HUES64 (cell line): ENCODE data around the gene USH2A.

Experiments
- H3K27ac ChIP-seq: 2 replicates; pipeline ENCODE4 v1.7.0; 2013; ENCODE audit warnings: low read depth, low read length, inconsistent platforms
- H3K27me3 ChIP-seq: 2 replicates; pipeline ENCODE4 v1.6.1; 2013; ENCODE audit warnings: mild to moderate bottlenecking, low read length; ENCODE audit not compliant: insufficient read depth
- H3K36me3 ChIP-seq: 2 replicates; pipeline ENCODE4 v1.6.1; 2013; ENCODE audit warnings: mild to moderate bottlenecking, low read length; ENCODE audit not compliant: insufficient read depth
- H3K4me1 ChIP-seq: 2 replicates; pipeline ENCODE4 v1.6.1; 2013; ENCODE audit warnings: mild to moderate bottlenecking, low read length, moderate library complexity; ENCODE audit not compliant: insufficient read depth
- H3K4me3 ChIP-seq: 2 replicates; pipeline ENCODE4 v1.5.1; 2013; ENCODE audit warnings: mild to moderate bottlenecking, low read length, moderate library complexity
- H3K9ac ChIP-seq: 2 replicates; pipeline ENCODE4 v1.6.1; 2013; ENCODE audit warnings: mild to moderate bottlenecking, low read depth, low read length
- H3K9me3 ChIP-seq: 2 replicates; pipeline ENCODE4 v1.6.1; 2013; ENCODE audit warnings: low read depth, low read length; ENCODE audit not compliant: insufficient read depth
- WGBS: fragments of 150-250, 120-280 bp; methylation state at CpG from one replicate; pipeline ENCODE4 v1.1.7; 2013; ENCODE audit warnings: missing lambda C conversion rate; 5-methylcytosine and 5-hydroxymethylcytosine counted together

The USH2A gene

GRCh38 chr1:215661033-215661432 lies 762.2 kb downstream of the USH2A start:
- Histone ChIP-seq H3K27ac (no peak overlapping the region), H3K9me3 (no peaks in the 10 kb centered on the region), H3K36me3 (no peaks in the 10 kb centered on the region), H3K4me3 (no peak overlapping the region), H3K4me1 (0 out of 2 replicates have a peak, but pooled peaks cover 6% of the 10 kb centered on the region), H3K27me3 (no peaks in the 10 kb centered on the region), H3K9ac (no peak overlapping the region)
- 100% methylated on average over 1 of the region's 1 CpG for WGBS

GRCh38 chr1:215660259-215660658 lies 763.0 kb downstream of the USH2A start:
- no peaks in the 10 kb centered on the region for H3K9me3 ChIP-seq
- H3K27me3 ChIP-seq = no peaks in the 10 kb centered on the region
- H3K4me1 ChIP-seq = 0 out of 2 replicates have a peak, but pooled peaks cover 1% of the 10 kb centered on the region
- no peak overlapping the region for H3K27ac ChIP-seq
- H3K9ac ChIP-seq = no peak overlapping the region
- H3K4me3 ChIP-seq = no peak overlapping the region
- no peaks in the 10 kb centered on the region for H3K36me3 ChIP-seq

- 98% methylated on average over 4 of the region's 4 CpGs for WGBS
- no peak overlapping the region for H3K9ac ChIP-seq
- no peaks in the 10 kb centered on the region for H3K9me3 ChIP-seq
- H3K4me1 ChIP-seq = peaks cover 18% of the 10 kb centered on the region
- no peaks in the 10 kb centered on the region for H3K36me3 ChIP-seq
- no peak overlapping the region for H3K4me3 ChIP-seq
- no peak overlapping the region for H3K27ac ChIP-seq
- H3K27me3 ChIP-seq = no peaks in the 10 kb centered on the region
Measured at GRCh38 chr1:215657047-215657446, 766.2 kb downstream of the USH2A start.

GRCh38 chr1:215652371-215652770 lies 770.9 kb downstream of the USH2A start:
- Histone ChIP-seq H3K36me3 (no peaks in the 10 kb centered on the region), H3K27ac (peak overlapping the region; percentile 39; the same call in 1 of the 2 replicates), H3K27me3 (no peaks in the 10 kb centered on the region), H3K9me3 (no peaks in the 10 kb centered on the region), H3K9ac (no peak overlapping the region), H3K4me3 (peak overlapping the region; percentile 11; the same call in 1 of the 2 replicates), H3K4me1 (peaks cover 39% of the 10 kb centered on the region)
- WGBS = 92% methylated on average over 1 of the region's 1 CpG

GRCh38 chr1:215651867-215652266 lies 771.4 kb downstream of the USH2A start:
- Histone ChIP-seq H3K9ac (no peak overlapping the region), H3K27me3 (no peaks in the 10 kb centered on the region), H3K4me1 (peaks cover 39% of the 10 kb centered on the region), H3K9me3 (no peaks in the 10 kb centered on the region), H3K4me3 (peak overlapping the region; percentile 11; the same call in 1 of the 2 replicates), H3K36me3 (no peaks in the 10 kb centered on the region), H3K27ac (peak overlapping the region; percentile 61; the same call in 1 of the 2 replicates)
- 14% methylated on average over 3 of the region's 3 CpGs for WGBS

- Histone ChIP-seq H3K4me3 (no peak overlapping the region), H3K27ac (no peak overlapping the region; the same call in 1 of the 2 replicates), H3K27me3 (no peaks in the 10 kb centered on the region), H3K9me3 (no peaks in the 10 kb centered on the region), H3K36me3 (no peaks in the 10 kb centered on the region), H3K9ac (no peak overlapping the region), H3K4me1 (peaks cover 39% of the 10 kb centered on the region)
- 69% methylated on average over 7 of the region's 9 CpGs for WGBS
Measured at GRCh38 chr1:215650446-215651149, 772.6 kb downstream of the USH2A start.

- H3K9me3 ChIP-seq = no peaks in the 10 kb centered on the region
- H3K36me3 ChIP-seq = no peaks in the 10 kb centered on the region
- 96% methylated on average over 4 of the region's 4 CpGs for whole genome bisulfite sequencing
- H3K9ac ChIP-seq = no peak overlapping the region
- no peaks in the 10 kb centered on the region for H3K27me3 ChIP-seq
- no peak overlapping the region for H3K4me3 ChIP-seq
- H3K27ac ChIP-seq = no peak overlapping the region
- H3K4me1 ChIP-seq = peaks cover 39% of the 10 kb centered on the region
Measured at GRCh38 chr1:215648957-215649356, 774.3 kb downstream of the USH2A start.

GRCh38 chr1:215647738-215648137 lies 775.5 kb downstream of the USH2A start:
- Histone ChIP-seq H3K9ac (no peak overlapping the region), H3K36me3 (no peaks in the 10 kb centered on the region), H3K27ac (no peak overlapping the region), H3K4me3 (no peak overlapping the region), H3K4me1 (peaks cover 28% of the 10 kb centered on the region), H3K27me3 (no peaks in the 10 kb centered on the region), H3K9me3 (no peaks in the 10 kb centered on the region)
- WGBS = 63% methylated on average over 2 of the region's 3 CpGs

- no peaks in the 10 kb centered on the region for H3K27me3 ChIP-seq
- WGBS = no CpG with 5 or more reads among the region's 2 CpGs
- no peak overlapping the region for H3K4me3 ChIP-seq
- H3K9me3 ChIP-seq = no peaks in the 10 kb centered on the region
- no peak overlapping the region for H3K27ac ChIP-seq
- H3K9ac ChIP-seq = no peak overlapping the region
- no peaks in the 10 kb centered on the region for H3K36me3 ChIP-seq
- peaks cover 10% of the 10 kb centered on the region for H3K4me1 ChIP-seq
Measured at GRCh38 chr1:215645861-215646260, 777.4 kb downstream of the USH2A start.

- H3K9me3 ChIP-seq = no peaks in the 10 kb centered on the region
- WGBS = 95% methylated on average over 4 of the region's 4 CpGs
- peaks cover 3% of the 10 kb centered on the region; the same call in 1 of the 2 replicates for H3K4me1 ChIP-seq
- no peaks in the 10 kb centered on the region for H3K27me3 ChIP-seq
- no peak overlapping the region for H3K4me3 ChIP-seq
- no peaks in the 10 kb centered on the region for H3K36me3 ChIP-seq
- no peak overlapping the region for H3K9ac ChIP-seq
- no peak overlapping the region for H3K27ac ChIP-seq
Measured at GRCh38 chr1:215645182-215645581, 778.1 kb downstream of the USH2A start.

GRCh38 chr1:215643592-215644321 lies 779.5 kb downstream of the USH2A start:
- H3K4me3 ChIP-seq = no peak overlapping the region
- no peaks in the 10 kb centered on the region for H3K36me3 ChIP-seq
- WGBS = 92% methylated on average over 4 of the region's 4 CpGs

More at GRCh38 chr1:215643592-215644321, 779.5 kb downstream of the USH2A start:
- no peaks in the 10 kb centered on the region for H3K27me3 ChIP-seq
- no peak overlapping the region for H3K27ac ChIP-seq
- no peak overlapping the region for H3K9ac ChIP-seq
- no peaks in the 10 kb centered on the region; the same call in 1 of the 2 replicates for H3K4me1 ChIP-seq
- no peaks in the 10 kb centered on the region for H3K9me3 ChIP-seq
